IMR-90 (cell line): Measurements from ENCODE around the gene METTL18.

Experiments used
- BHLHE40 ChIP-seq: fragments of 150-350 bp; IDR thresholded peaks from 2 replicates; pipeline ENCODE4 v1.6.1; 2016; ENCODE audit warnings: mild to moderate bottlenecking, low read depth, low read length
- CEBPB ChIP-seq: IDR thresholded peaks from 2 replicates; pipeline ENCODE4 v1.6.1; 2012; ENCODE audit warnings: low read depth, low read length, improper control_type of control experiment
- CHD1 ChIP-seq: IDR thresholded peaks from 2 replicates; pipeline ENCODE4 v1.6.1; 2012; ENCODE audit warnings: low read depth, low read length, improper control_type of control experiment
- CTCF ChIP-seq: conservative IDR thresholded peaks from 2 replicates; pipeline ENCODE4 v1.5.1; 2012; ENCODE audit warnings: mild to moderate bottlenecking, low read depth, low read length, improper control_type of control experiment
- FOS ChIP-seq: fragments of 150-350 bp; IDR thresholded peaks from 2 replicates; pipeline ENCODE4 v1.6.1; 2016; ENCODE audit warnings: low read depth, low read length
- MAFK ChIP-seq: IDR thresholded peaks from 2 replicates; pipeline ENCODE4 v1.6.1; 2012; ENCODE audit warnings: low read depth, low read length, improper control_type of control experiment
- MAZ ChIP-seq: IDR thresholded peaks from 2 replicates; pipeline ENCODE4 v1.6.1; 2012; ENCODE audit warnings: low read depth, mild to moderate bottlenecking, low read length, improper control_type of control experiment, moderate library complexity, borderline replicate concordance
- MXI1 ChIP-seq: IDR thresholded peaks from 2 replicates; pipeline ENCODE4 v1.6.1; 2012; ENCODE audit warnings: low read depth, mild to moderate bottlenecking, low read length, moderate library complexity, borderline replicate concordance
- POLR2A ChIP-seq: IDR thresholded peaks from 2 replicates; pipeline ENCODE4 v1.6.1; 2012; ENCODE audit warnings: mild to moderate bottlenecking, low read depth, low read length
- RAD21 ChIP-seq: IDR thresholded peaks from 2 replicates; pipeline ENCODE4 v1.6.1; 2012; ENCODE audit warnings: low read length, improper control_type of control experiment
- RCOR1 ChIP-seq: IDR thresholded peaks from 2 replicates; pipeline ENCODE4 v1.6.1; 2012; ENCODE audit warnings: mild to moderate bottlenecking, low read length, improper control_type of control experiment; ENCODE audit not compliant: insufficient replicate concordance
- SMC3 ChIP-seq: fragments of 150-350 bp; IDR thresholded peaks from 2 replicates; pipeline ENCODE4 v1.6.1; 2016; ENCODE audit warnings: low read depth, mild to moderate bottlenecking, antibody characterized with exemption, low read length, moderate library complexity
- TF ChIP-seq, protein P1 (sequence below): fragments of 150-350 bp; IDR thresholded peaks from 2 replicates; pipeline ENCODE4 v1.6.1; 2017; ENCODE audit warnings: mild to moderate bottlenecking, antibody characterized with exemption, low read length, low read depth

GRCh38 chr1:169759038-169759437, 35.7 kb downstream of the METTL18 start:
- no peak for TF ChIP-seq POLR2A
- TF ChIP-seq CTCF: no peak
- TF ChIP-seq, protein P1, sequence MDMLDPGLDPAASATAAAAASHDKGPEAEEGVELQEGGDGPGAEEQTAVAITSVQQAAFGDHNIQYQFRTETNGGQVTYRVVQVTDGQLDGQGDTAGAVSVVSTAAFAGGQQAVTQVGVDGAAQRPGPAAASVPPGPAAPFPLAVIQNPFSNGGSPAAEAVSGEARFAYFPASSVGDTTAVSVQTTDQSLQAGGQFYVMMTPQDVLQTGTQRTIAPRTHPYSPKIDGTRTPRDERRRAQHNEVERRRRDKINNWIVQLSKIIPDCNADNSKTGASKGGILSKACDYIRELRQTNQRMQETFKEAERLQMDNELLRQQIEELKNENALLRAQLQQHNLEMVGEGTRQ: no peak
- TF ChIP-seq RCOR1: no peak
- no peak for TF ChIP-seq MXI1
- no peak for TF ChIP-seq MAZ
- TF ChIP-seq BHLHE40: no peak
- TF ChIP-seq FOS: no peak
- no peak for TF ChIP-seq MAFK
- TF ChIP-seq SMC3: no peak
- TF ChIP-seq CHD1: no peak
- no peak for TF ChIP-seq RAD21
- TF ChIP-seq CEBPB: no peak
